ENCODE measurements around the gene ZNF652.

ZNF652 gene

DNA sequence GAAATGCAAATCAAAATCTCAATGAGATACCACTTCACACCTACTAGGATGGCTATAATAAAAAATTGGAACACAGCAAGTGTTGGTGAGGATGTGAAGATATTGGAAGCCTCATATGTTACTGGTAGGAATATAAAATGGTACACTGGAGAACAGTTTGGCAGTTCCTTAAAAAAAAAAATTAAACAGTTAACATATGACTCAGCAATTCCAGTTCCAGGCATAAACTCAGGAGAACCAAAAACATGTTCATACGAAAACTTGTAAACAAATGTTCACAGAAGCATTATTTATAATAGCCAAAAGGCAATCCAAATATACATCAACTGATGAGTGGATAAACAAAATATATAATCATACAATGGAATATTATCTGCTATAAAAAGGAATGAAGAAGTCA lies 28.2 kb downstream of the ZNF652 start:
- no peak overlapping the region for H3K4me3 Mint-ChIP-seq
- H3K36me3 Mint-ChIP-seq (ENCODE audit: low read depth) = no peaks in the 10 kb centered on the region
- H3K27me3 Mint-ChIP-seq (ENCODE audit: low read depth) = no peaks in the 10 kb centered on the region
- H3K27ac Mint-ChIP-seq = no peak overlapping the region
- peaks cover 5% of the 10 kb centered on the region for H3K4me1 Mint-ChIP-seq
- TF ChIP-seq, protein P1, sequence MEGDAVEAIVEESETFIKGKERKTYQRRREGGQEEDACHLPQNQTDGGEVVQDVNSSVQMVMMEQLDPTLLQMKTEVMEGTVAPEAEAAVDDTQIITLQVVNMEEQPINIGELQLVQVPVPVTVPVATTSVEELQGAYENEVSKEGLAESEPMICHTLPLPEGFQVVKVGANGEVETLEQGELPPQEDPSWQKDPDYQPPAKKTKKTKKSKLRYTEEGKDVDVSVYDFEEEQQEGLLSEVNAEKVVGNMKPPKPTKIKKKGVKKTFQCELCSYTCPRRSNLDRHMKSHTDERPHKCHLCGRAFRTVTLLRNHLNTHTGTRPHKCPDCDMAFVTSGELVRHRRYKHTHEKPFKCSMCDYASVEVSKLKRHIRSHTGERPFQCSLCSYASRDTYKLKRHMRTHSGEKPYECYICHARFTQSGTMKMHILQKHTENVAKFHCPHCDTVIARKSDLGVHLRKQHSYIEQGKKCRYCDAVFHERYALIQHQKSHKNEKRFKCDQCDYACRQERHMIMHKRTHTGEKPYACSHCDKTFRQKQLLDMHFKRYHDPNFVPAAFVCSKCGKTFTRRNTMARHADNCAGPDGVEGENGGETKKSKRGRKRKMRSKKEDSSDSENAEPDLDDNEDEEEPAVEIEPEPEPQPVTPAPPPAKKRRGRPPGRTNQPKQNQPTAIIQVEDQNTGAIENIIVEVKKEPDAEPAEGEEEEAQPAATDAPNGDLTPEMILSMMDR (IDR thresholded peaks at IDR 0.05; ENCODE audit: unreplicated experiment in 3 of 3) = no peak
- H3K9me3 Mint-ChIP-seq = no peaks in the 10 kb centered on the region

DNA sequence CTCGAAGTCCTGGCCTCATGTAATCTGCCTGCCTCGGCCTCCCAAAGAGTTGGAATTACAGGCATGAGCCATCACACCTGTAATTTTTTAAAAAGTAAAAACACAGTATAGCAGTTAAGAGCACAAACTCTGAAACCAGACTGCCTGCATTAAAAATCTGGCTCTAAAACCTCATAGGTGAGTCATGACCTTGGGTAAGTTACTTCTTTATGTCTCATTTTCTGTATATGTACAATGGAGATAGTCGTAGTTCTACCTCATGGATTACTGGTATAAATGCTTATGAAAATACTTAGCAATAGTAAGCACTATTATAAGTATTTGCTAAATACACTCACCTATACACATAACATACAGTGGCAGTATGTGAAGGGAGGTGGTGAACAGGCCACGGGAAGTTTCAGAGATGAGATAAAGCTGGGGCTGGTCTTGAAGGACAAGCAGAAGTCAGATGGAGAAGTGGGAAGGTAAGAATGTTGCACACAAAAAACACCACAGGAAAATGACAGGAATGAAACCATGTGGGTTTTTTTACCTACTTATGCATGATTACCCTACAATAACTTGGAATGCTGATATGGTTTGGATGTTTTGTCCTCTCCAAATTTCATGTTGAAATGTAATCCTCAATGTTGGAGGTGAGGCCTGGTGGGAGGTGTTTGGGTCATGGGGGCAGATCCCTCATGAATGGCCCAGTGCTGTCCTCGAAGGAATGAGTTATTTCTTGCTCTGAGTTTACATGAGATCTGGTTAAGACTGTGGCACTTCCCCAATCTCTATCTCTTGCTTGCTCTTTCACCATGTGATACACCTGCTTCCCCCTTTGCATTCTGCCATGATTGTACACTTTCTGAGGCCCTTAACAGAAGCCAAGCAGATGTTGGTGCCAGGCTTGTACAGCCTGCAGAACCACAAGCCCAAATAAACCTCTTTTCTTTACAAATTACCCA lies 33.9 kb downstream of the ZNF652 start:
- no peaks in the 10 kb centered on the region for H3K27me3 Mint-ChIP-seq (ENCODE audit: low read depth)
- H3K4me1 Mint-ChIP-seq = no peaks in the 10 kb centered on the region
- no peak overlapping the region for H3K27ac Mint-ChIP-seq
- H3K9me3 Mint-ChIP-seq = no peaks in the 10 kb centered on the region
- H3K4me3 Mint-ChIP-seq = no peak overlapping the region
- H3K36me3 Mint-ChIP-seq (ENCODE audit: low read depth) = peaks cover 5% of the 10 kb centered on the region
- TF ChIP-seq, protein P1 (IDR thresholded peaks at IDR 0.05; ENCODE audit: unreplicated experiment in 3 of 3) = no peak

DNA sequence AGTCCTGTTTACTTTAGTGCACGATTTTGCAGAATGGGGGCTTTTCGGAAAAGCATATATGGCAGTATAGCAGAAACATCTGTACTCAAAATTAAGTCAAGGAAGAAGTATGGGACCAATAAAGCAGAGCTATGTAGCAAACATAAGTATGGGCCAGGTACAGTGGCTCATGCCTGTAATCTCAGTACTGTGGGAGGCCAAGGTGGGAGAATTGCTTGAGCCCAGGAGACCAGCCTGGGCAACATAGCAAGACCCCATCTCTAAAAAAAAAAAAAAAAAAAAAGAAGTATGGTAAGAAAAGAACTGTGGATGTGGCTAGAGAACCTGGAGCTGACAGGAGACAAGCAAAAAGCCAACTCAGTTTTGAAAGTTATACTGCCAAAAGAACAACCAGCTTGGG lies 36.1 kb downstream of the ZNF652 start:
- no peaks in the 10 kb centered on the region for H3K4me1 Mint-ChIP-seq
- no peak overlapping the region for H3K27ac Mint-ChIP-seq
- TF ChIP-seq, protein P1 (IDR thresholded peaks at IDR 0.05; ENCODE audit: unreplicated experiment in 3 of 3) = no peak
- no peaks in the 10 kb centered on the region for H3K27me3 Mint-ChIP-seq (ENCODE audit: low read depth)
- peaks cover 6% of the 10 kb centered on the region for H3K36me3 Mint-ChIP-seq (ENCODE audit: low read depth)
- no peaks in the 10 kb centered on the region for H3K9me3 Mint-ChIP-seq
- no peak overlapping the region for H3K4me3 Mint-ChIP-seq

DNA sequence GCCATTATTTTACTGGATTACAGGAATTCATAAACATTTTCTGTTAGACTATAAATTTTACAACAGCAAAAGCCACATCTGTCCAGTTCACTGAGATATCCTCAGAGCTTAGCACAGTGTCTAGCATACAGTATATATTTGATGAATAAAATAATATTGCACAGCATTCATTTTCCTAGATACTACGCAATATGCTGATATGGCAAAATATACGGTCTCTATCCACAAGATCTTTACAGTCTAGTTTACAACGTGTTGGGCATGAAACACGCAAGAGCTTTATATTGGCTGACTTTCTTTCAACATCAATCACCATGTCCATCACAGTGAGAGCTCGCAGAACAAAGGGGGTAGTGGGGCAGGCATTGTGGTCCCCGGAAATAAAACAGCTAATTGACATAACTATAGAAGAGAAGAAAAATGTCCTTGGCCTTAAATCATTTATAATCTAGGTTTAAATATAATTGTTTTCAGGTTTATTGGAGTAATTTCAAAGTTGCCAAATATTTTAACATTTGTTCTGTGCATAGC lies 43.5 kb downstream of the ZNF652 start:
- no peak overlapping the region for H3K4me3 Mint-ChIP-seq
- no peaks in the 10 kb centered on the region for H3K9me3 Mint-ChIP-seq
- TF ChIP-seq, protein P1 (IDR thresholded peaks at IDR 0.05; ENCODE audit: unreplicated experiment in 3 of 3) = no peak
- peaks cover 4% of the 10 kb centered on the region for H3K36me3 Mint-ChIP-seq (ENCODE audit: low read depth)
- H3K27me3 Mint-ChIP-seq (ENCODE audit: low read depth) = no peaks in the 10 kb centered on the region
- peaks cover 5% of the 10 kb centered on the region for H3K4me1 Mint-ChIP-seq
- no peak overlapping the region for H3K27ac Mint-ChIP-seq

DNA sequence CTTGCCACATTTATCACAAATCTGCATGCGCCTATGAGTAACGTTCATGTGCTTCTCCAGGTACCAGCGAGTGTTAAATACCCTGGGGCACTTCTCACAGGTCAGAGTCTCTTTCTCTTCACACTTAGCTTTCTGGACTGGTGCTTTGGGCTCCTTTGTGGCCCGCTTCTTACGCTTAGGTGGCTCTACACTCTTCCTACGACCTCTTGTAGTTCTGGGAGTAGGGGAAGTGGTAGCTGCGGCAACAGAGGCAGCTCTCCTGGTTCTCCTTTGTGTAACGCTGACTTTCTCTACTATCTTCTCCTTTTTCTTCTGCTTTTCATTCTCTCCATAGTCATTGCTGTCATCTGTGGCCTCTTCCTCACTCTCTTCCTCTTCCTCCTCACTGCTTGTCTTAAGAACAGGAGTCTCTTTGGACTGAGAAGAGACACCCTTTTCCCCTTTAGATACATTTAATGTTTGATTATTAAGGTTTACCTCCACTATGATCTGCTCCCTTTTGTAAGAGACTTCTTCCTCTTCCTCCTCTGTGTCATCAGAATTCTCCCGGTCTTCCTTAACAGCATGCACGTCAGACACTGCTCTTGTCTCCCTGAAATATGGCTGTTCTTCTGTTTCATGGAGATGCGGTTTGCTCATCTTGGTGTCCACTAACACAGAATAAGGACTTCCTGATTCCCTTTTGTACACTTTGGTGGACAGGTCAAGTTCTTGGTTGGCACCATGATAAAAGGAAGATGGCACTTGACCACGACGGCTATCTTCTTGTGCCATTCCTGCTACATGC lies 45.0 kb downstream of the ZNF652 start:
- Mint-ChIP-seq H3K4me3 (no peak overlapping the region), H3K27ac (peak overlapping the region in 1 of 3 experiments; percentile 5), H3K36me3 (ENCODE audit: low read depth) (no peaks in the 10 kb centered on the region), H3K9me3 (no peaks in the 10 kb centered on the region), H3K4me1 (peaks cover 5% of the 10 kb centered on the region), H3K27me3 (ENCODE audit: low read depth) (no peaks in the 10 kb centered on the region)
- TF ChIP-seq, protein P1 (IDR thresholded peaks at IDR 0.05; ENCODE audit: unreplicated experiment in 3 of 3) = no peak
